ENCODE results near the gene MPPED1. TPM values are rescaled to one million over a fixed set of nuclear protein-coding genes. Genes with fewer than 3 reads are reported as not detected.

Gene MPPED1
- total RNA-seq, 1 experiment from 2014 or later = 0.35 TPM

DNA sequence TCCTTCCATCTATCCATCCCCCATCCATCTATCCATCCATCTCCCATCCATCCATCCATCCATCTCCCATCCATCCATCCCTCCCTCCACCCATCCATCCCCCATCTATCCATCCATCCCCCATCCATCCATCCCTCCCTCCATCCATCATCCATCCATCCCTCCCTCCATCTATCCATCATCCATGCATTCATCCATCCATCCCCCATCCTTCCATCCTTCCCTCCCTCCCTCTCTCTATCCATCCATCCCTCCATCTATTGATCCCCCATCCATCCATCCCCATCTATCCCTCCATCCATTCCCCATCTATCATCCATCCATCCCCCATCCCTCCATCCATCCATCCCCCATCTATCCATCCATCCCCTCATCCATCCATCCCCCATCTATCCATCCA lies 96.7 kb downstream of the MPPED1 start (continued):
- no peak for TF ChIP-seq PRRX2 (CRISPR knock-in tag; IDR thresholded peaks at IDR 0.05)

DNA sequence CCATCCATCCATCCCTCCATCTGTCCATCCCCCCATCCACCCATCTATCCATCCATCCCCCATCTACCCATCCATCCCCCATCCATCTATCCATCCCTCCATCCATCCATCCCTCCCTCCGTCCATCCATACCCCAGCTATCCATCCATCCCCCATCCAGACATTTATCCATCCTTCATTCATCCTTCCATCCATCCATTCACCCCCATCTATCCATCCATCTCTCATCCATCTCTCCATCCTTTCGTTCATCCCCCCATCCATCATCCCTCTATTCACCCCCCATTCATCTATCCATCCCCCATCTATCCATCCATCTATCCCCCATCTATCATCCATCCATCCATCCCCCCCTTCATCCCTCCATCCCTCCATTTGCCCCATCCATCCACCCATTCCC lies 97.5 kb downstream of the MPPED1 start:
- POLR2A ChIA-PET = no interaction called here
- Mint-ChIP-seq H3K36me3 (no peaks in the 10 kb centered on the region), H3K9me3 (no peaks in the 10 kb centered on the region), H3K27me3 (ENCODE audit: low read depth) (no peaks in the 10 kb centered on the region), H3K4me3 (no peak overlapping the region), H3K27ac (no peak overlapping the region), H3K4me1 (no peaks in the 10 kb centered on the region)
- DNase-seq (ENCODE audit: low spot score) (no peak), ATAC-seq (no peak)
- CTCF ChIA-PET = no interaction called here
- TF ChIP-seq, protein P1, sequence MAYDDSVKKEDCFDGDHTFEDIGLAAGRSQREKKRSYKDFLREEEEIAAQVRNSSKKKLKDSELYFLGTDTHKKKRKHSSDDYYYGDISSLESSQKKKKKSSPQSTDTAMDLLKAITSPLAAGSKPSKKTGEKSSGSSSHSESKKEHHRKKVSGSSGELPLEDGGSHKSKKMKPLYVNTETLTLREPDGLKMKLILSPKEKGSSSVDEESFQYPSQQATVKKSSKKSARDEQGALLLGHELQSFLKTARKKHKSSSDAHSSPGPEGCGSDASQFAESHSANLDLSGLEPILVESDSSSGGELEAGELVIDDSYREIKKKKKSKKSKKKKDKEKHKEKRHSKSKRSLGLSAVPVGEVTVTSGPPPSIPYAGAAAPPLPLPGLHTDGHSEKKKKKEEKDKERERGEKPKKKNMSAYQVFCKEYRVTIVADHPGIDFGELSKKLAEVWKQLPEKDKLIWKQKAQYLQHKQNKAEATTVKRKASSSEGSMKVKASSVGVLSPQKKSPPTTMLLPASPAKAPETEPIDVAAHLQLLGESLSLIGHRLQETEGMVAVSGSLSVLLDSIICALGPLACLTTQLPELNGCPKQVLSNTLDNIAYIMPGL (CRISPR knock-in tag; IDR thresholded peaks at IDR 0.05) = no peak
- TF ChIP-seq GABPB1 (CRISPR knock-in tag; IDR thresholded peaks at IDR 0.05) (no peak), RELA (CRISPR knock-in tag; IDR thresholded peaks at IDR 0.05; ENCODE audit: borderline replicate concordance) (no peak), ZNF263 (CRISPR knock-in tag; IDR thresholded peaks at IDR 0.05; ENCODE audit: low read depth) (no peak), NR3C1 (CRISPR knock-in tag; conservative IDR thresholded peaks at IDR 0.05; ENCODE audit: low read depth) (no peak), ZNF121 (CRISPR knock-in tag; IDR thresholded peaks at IDR 0.05) (no peak), ZNF232 (CRISPR knock-in tag; IDR thresholded peaks at IDR 0.05) (no peak), ZNF219 (CRISPR knock-in tag; IDR thresholded peaks at IDR 0.05; ENCODE audit: borderline replicate concordance) (no peak), ZNF138 (CRISPR knock-in tag; conservative IDR thresholded peaks at IDR 0.05) (no peak), SMAD3 (CRISPR knock-in tag; IDR thresholded peaks at IDR 0.05; ENCODE audit: borderline replicate concordance) (no peak), FOXJ3 (CRISPR knock-in tag; IDR thresholded peaks at IDR 0.05; ENCODE audit: borderline replicate concordance) (no peak), MXD4 (CRISPR knock-in tag; IDR thresholded peaks at IDR 0.05; ENCODE audit: borderline replicate concordance) (no peak), MYBL2 (CRISPR knock-in tag; IDR thresholded peaks at IDR 0.05) (no peak)
- TF ChIP-seq, protein P2, sequence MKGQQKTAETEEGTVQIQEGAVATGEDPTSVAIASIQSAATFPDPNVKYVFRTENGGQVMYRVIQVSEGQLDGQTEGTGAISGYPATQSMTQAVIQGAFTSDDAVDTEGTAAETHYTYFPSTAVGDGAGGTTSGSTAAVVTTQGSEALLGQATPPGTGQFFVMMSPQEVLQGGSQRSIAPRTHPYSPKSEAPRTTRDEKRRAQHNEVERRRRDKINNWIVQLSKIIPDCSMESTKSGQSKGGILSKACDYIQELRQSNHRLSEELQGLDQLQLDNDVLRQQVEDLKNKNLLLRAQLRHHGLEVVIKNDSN (CRISPR knock-in tag; IDR thresholded peaks at IDR 0.05) = no peak
- TF ChIP-seq, protein P3, sequence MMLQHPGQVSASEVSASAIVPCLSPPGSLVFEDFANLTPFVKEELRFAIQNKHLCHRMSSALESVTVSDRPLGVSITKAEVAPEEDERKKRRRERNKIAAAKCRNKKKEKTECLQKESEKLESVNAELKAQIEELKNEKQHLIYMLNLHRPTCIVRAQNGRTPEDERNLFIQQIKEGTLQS (CRISPR knock-in tag; conservative IDR thresholded peaks at IDR 0.05) = no peak
- TF ChIP-seq, protein P4, sequence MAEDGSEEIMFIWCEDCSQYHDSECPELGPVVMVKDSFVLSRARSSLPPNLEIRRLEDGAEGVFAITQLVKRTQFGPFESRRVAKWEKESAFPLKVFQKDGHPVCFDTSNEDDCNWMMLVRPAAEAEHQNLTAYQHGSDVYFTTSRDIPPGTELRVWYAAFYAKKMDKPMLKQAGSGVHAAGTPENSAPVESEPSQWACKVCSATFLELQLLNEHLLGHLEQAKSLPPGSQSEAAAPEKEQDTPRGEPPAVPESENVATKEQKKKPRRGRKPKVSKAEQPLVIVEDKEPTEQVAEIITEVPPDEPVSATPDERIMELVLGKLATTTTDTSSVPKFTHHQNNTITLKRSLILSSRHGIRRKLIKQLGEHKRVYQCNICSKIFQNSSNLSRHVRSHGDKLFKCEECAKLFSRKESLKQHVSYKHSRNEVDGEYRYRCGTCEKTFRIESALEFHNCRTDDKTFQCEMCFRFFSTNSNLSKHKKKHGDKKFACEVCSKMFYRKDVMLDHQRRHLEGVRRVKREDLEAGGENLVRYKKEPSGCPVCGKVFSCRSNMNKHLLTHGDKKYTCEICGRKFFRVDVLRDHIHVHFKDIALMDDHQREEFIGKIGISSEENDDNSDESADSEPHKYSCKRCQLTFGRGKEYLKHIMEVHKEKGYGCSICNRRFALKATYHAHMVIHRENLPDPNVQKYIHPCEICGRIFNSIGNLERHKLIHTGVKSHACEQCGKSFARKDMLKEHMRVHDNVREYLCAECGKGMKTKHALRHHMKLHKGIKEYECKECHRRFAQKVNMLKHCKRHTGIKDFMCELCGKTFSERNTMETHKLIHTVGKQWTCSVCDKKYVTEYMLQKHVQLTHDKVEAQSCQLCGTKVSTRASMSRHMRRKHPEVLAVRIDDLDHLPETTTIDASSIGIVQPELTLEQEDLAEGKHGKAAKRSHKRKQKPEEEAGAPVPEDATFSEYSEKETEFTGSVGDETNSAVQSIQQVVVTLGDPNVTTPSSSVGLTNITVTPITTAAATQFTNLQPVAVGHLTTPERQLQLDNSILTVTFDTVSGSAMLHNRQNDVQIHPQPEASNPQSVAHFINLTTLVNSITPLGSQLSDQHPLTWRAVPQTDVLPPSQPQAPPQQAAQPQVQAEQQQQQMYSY (CRISPR knock-in tag; IDR thresholded peaks at IDR 0.05) = no peak
- TF ChIP-seq, protein P5, sequence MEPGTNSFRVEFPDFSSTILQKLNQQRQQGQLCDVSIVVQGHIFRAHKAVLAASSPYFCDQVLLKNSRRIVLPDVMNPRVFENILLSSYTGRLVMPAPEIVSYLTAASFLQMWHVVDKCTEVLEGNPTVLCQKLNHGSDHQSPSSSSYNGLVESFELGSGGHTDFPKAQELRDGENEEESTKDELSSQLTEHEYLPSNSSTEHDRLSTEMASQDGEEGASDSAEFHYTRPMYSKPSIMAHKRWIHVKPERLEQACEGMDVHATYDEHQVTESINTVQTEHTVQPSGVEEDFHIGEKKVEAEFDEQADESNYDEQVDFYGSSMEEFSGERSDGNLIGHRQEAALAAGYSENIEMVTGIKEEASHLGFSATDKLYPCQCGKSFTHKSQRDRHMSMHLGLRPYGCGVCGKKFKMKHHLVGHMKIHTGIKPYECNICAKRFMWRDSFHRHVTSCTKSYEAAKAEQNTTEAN (CRISPR knock-in tag; IDR thresholded peaks at IDR 0.05) = no peak
- TF ChIP-seq, protein P6, sequence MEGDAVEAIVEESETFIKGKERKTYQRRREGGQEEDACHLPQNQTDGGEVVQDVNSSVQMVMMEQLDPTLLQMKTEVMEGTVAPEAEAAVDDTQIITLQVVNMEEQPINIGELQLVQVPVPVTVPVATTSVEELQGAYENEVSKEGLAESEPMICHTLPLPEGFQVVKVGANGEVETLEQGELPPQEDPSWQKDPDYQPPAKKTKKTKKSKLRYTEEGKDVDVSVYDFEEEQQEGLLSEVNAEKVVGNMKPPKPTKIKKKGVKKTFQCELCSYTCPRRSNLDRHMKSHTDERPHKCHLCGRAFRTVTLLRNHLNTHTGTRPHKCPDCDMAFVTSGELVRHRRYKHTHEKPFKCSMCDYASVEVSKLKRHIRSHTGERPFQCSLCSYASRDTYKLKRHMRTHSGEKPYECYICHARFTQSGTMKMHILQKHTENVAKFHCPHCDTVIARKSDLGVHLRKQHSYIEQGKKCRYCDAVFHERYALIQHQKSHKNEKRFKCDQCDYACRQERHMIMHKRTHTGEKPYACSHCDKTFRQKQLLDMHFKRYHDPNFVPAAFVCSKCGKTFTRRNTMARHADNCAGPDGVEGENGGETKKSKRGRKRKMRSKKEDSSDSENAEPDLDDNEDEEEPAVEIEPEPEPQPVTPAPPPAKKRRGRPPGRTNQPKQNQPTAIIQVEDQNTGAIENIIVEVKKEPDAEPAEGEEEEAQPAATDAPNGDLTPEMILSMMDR (IDR thresholded peaks at IDR 0.05) = no peak
- TF ChIP-seq, protein P7, sequence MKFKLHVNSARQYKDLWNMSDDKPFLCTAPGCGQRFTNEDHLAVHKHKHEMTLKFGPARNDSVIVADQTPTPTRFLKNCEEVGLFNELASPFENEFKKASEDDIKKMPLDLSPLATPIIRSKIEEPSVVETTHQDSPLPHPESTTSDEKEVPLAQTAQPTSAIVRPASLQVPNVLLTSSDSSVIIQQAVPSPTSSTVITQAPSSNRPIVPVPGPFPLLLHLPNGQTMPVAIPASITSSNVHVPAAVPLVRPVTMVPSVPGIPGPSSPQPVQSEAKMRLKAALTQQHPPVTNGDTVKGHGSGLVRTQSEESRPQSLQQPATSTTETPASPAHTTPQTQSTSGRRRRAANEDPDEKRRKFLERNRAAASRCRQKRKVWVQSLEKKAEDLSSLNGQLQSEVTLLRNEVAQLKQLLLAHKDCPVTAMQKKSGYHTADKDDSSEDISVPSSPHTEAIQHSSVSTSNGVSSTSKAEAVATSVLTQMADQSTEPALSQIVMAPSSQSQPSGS (CRISPR knock-in tag; IDR thresholded peaks at IDR 0.05; ENCODE audit: borderline replicate concordance, low read depth) = no peak

Measured in WTC11 (cell line).